CD4-positive, CD25-positive, alpha-beta regulatory T cell (primary cell): ENCODE measurements around the gene CAPZB. TPM values are rescaled to one million over a fixed set of nuclear protein-coding genes. Genes with fewer than 3 reads are reported as not detected.

Experiments
- ATAC-seq, 2 donors: fragments of 150-1000 bp; cut with Tn5 transposase; one replicate each; pipeline ENCODE4 v1.10.0; 2021; ENCODE audit warnings: low read depth in 2 of 2, moderate number of reproducible peaks in 2 of 2, moderate library complexity in 1 of 2
- DNase-seq, 3 donors: peaks; one replicate each; pipeline versions ENCODE4 v3.0.0 to v3.0.0-alpha.2; 2012 to 2022; ENCODE audit warnings: mixed read lengths in 1 of 3
- H3K27ac ChIP-seq: one replicate; pipeline ENCODE4 v1.7.0; 2013; ENCODE audit warnings: mild to moderate bottlenecking, low read length; ENCODE audit not compliant: insufficient read depth, poor library complexity, severe bottlenecking
- H3K27me3 ChIP-seq: one replicate; pipeline ENCODE4 v1.7.0; 2013; ENCODE audit warnings: low read length; ENCODE audit not compliant: control insufficient read depth, insufficient read depth
- H3K36me3 ChIP-seq: one replicate; pipeline ENCODE4 v1.7.0; 2013; ENCODE audit warnings: mild to moderate bottlenecking, low read length, moderate library complexity; ENCODE audit not compliant: control insufficient read depth, insufficient read depth
- H3K4me1 ChIP-seq: 2 replicates; pipeline ENCODE4 v1.7.0; 2013; ENCODE audit warnings: mild to moderate bottlenecking, low read length; ENCODE audit not compliant: insufficient read depth, control insufficient read depth, poor library complexity, severe bottlenecking
- H3K4me3 ChIP-seq: one replicate; pipeline ENCODE4 v1.7.0; 2013; ENCODE audit warnings: low read depth, mild to moderate bottlenecking, low read length, moderate library complexity
- H3K9me3 ChIP-seq, 2 experiments: 1 replicate in 1 of 2; 2 replicates in 1 of 2; pipeline ENCODE4 v1.7.0; 2013; ENCODE audit warnings: low read length in 2 of 2, mild to moderate bottlenecking in 1 of 2, moderate library complexity in 1 of 2; ENCODE audit not compliant: control insufficient read depth in 2 of 2
- H3K27ac Mint-ChIP-seq, 3 donors: one replicate each; pipeline ENCODE4 v1.8.0; 2020 to 2022; ENCODE audit warnings: mild to moderate bottlenecking in 3 of 3, mixed read lengths in 3 of 3, moderate library complexity in 2 of 3
- H3K27me3 Mint-ChIP-seq: one replicate; pipeline ENCODE4 v1.8.0; 2022; ENCODE audit warnings: mild to moderate bottlenecking, mixed read lengths
- H3K36me3 Mint-ChIP-seq: one replicate; pipeline ENCODE4 v1.8.0; 2020; ENCODE audit warnings: mixed read lengths
- H3K4me1 Mint-ChIP-seq, 4 donors: one replicate each; pipeline ENCODE4 v1.8.0; 2020 to 2022; ENCODE audit warnings: mixed read lengths in 4 of 4, mild to moderate bottlenecking in 1 of 4
- H3K4me3 Mint-ChIP-seq, 4 donors: one replicate each; pipeline ENCODE4 v1.8.0; 2020 to 2022; ENCODE audit warnings: mild to moderate bottlenecking in 4 of 4, mixed read lengths in 4 of 4, moderate library complexity in 3 of 4
- H3K9me3 Mint-ChIP-seq, 7 donors: one replicate each; pipeline ENCODE4 v1.8.0; 2020 to 2022; ENCODE audit warnings: mixed read lengths in 7 of 7, mild to moderate bottlenecking in 3 of 7, moderate library complexity in 2 of 7
- polyA plus RNA-seq, 4 donors: library from polyadenylated mRNA; unstranded; fragments of 300-500 nt; fragmentation: Illumina TruSeq; gene quantifications; one replicate each; pipeline ENCODE4 v1.2.3, GENCODE V29; 2021
- total RNA-seq: library from RNA; stranded (reverse); gene quantifications from one replicate; pipeline ENCODE4 v1.2.3, GENCODE V29; 2022

The CAPZB gene
- total and polyA plus RNA-seq, 5 donors from 2014 or later: 372 to 588 (median 462) TPM

DNA sequence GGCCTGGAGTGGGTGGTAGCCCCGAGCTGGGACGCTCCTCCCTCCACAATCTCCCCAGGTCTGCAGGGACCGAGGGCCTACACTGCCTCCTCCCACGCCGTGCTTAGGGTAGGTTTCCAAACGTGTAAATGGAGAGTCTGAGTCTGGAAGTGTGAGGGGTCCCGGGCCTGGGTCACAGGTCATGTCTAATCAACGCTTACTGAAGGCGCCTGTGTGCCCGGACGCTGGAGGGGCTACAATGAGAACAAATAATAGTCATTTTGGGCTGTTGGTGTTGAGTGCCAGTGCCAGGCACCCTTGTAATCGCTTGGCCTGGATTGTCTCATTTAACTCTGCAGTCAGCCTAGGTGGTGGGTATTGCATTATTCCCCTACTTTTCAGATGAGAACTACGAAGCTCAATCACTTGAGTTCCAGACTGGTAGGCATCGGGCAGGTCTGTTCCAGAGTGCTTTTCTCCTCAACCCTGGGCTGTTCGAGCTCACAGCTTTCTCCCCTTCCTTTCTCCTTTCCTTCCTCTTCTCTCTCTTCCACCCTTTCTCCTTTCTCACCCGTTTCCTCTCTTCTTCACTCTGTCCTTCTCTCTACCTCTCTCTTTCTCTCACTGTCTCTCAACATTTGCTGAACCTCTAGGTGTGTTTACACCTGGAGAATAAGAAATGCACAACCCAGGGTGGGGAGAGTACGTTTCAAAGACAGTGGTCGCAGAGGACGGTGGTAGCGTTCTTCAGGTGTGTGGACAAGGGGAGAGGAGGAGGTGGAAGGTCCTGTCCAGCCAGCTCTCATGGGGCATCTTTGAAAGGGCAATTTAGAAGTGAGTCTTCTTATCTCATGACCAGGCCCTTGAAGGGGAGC, 172.3 kb downstream of the CAPZB start:
- Histone ChIP-seq H3K27me3 (no peaks in the 10 kb centered on the region), H3K36me3 (peaks cover 6% of the 10 kb centered on the region), H3K27ac (peak overlapping the region; percentile 51), H3K4me3 (peak overlapping the region; percentile 13), H3K9me3 (no peaks in the 10 kb centered on the region), H3K4me1 (peaks cover 26% of the 10 kb centered on the region)
- ATAC-seq (no peak), DNase-seq (peak in 1 of 3 donors; percentile 23)
- Mint-ChIP-seq H3K4me3 (peak overlapping the region; percentile 86 to 99 (median 89)), H3K36me3 (peaks cover 13% of the 10 kb centered on the region), H3K27me3 (no peaks in the 10 kb centered on the region), H3K9me3 (no peaks in the 10 kb centered on the region), H3K4me1 (peaks cover 0 to 50% (median 29%) of the 10 kb centered on the region in 4 donors), H3K27ac (peak overlapping the region; percentile 59 to 82 (median 72))

DNA sequence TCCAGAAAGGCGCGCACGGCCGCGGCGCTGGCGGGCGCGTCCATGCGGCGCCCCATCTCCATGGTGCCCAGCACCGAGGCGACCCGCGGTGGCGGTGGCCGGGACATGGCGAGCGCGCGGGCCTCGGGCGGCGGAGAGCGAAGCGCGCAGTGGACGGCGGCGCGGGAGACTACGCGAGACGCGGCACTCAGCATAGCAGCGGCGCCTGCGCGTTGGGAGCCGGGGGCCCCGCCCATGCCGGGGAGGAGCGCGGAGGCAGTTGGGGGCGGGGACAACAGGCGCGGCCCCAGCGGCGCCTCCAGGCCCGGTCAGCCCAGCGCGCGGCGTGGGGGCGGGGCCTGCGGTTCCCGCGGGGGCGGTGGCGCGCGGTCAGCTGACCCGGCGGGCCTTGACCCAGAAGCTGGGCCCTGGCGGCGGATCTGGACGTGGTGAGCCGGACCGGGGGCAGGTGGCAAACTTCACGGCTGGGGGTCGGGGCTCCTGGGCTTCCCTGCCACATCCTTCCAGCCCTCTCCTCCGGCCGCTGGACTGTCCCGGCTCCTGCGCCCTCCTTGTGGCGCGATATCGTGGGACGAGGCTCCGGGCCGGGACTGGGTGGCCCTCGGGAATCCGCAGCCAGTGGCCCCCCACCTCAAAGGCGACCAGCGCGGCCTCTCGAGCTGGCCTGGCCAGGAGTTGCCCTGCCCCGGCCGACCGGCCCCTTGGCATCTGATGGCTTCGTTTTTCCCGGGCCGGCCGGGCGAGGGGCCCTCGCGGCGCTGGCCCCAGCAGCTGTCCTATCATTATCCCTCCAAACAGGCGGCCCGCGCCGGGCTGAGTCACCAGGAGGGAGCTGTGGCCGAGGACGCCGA, 173.2 kb downstream of the CAPZB start, which contains the start of the genes AKR7A2 and SLC66A1:
TSS of gene AKR7A2 (minus strand) at position 214 of the 851 bp plus-strand sequence. CDS start at position 194, 20 bp downstream.
TSS of gene SLC66A1 (plus strand) at position 396 of the 851 bp plus-strand sequence. CDS start 5,352 bp downstream, outside the sequence.
- DNase-seq (peak; percentile 85 to 90 (median 87)), ATAC-seq (peak; percentile 89 to 95)
- Mint-ChIP-seq H3K9me3 (no peaks in the 10 kb centered on the region), H3K27ac (peak within 1 kb of the TSS; percentile 65 to 96 (median 82)), H3K4me3 (peak within 1 kb of the TSS; percentile 87 to 99 (median 93)), H3K4me1 (peaks cover 0 to 52% (median 29%) of the 10 kb centered on the region in 4 donors), H3K27me3 (no peaks in the 10 kb centered on the region), H3K36me3 (peaks cover 15% of the 10 kb centered on the region)
- Histone ChIP-seq H3K4me1 (peaks cover 26% of the 10 kb centered on the region), H3K4me3 (peak within 1 kb of the TSS; percentile 59), H3K9me3 (no peaks in the 10 kb centered on the region), H3K36me3 (peaks cover 14% of the 10 kb centered on the region), H3K27ac (peak within 1 kb of the TSS; percentile 51), H3K27me3 (no peaks in the 10 kb centered on the region)

DNA sequence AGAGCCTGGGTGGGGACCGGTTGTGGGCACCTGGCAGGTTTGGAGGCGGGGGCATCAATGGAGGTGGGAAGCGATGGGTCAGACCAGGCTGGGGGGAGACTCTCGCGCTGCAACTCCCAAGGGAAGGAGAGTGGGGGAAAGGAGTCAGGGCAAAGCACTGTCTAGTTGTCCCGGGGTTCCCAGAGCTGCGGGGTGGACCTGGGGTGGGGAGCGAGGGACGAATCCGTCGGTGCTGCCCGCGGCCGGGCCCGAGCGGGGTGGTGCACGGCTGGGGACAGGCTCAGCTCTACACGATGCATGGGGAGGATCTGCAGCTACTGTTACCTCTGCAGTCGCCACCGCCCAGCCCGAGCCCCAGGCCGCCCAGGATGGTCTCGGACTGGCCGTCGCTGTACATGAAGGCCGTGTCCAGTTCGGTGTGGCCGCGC, 173.8 kb downstream of the CAPZB start:
- DNase-seq: peak in 2 of 3 donors; percentile 6 to 32
- peak overlapping the region; percentile 78 to 97 (median 86) for H3K4me3 Mint-ChIP-seq
- no peaks in the 10 kb centered on the region for H3K9me3 Mint-ChIP-seq
- H3K27me3 Mint-ChIP-seq: no peaks in the 10 kb centered on the region
- Histone ChIP-seq H3K9me3 (no peaks in the 10 kb centered on the region), H3K4me3 (peak overlapping the region; percentile 59), H3K27ac (peak overlapping the region; percentile 14), H3K4me1 (peaks cover 26% of the 10 kb centered on the region), H3K27me3 (no peaks in the 10 kb centered on the region), H3K36me3 (peaks cover 14% of the 10 kb centered on the region)
- peak overlapping the region; percentile 42 to 96 (median 65) for H3K27ac Mint-ChIP-seq
- H3K4me1 Mint-ChIP-seq: peaks cover 0 to 52% (median 29%) of the 10 kb centered on the region in 4 donors
- peak; percentile 10 to 12 for ATAC-seq
- H3K36me3 Mint-ChIP-seq: peaks cover 15% of the 10 kb centered on the region

DNA sequence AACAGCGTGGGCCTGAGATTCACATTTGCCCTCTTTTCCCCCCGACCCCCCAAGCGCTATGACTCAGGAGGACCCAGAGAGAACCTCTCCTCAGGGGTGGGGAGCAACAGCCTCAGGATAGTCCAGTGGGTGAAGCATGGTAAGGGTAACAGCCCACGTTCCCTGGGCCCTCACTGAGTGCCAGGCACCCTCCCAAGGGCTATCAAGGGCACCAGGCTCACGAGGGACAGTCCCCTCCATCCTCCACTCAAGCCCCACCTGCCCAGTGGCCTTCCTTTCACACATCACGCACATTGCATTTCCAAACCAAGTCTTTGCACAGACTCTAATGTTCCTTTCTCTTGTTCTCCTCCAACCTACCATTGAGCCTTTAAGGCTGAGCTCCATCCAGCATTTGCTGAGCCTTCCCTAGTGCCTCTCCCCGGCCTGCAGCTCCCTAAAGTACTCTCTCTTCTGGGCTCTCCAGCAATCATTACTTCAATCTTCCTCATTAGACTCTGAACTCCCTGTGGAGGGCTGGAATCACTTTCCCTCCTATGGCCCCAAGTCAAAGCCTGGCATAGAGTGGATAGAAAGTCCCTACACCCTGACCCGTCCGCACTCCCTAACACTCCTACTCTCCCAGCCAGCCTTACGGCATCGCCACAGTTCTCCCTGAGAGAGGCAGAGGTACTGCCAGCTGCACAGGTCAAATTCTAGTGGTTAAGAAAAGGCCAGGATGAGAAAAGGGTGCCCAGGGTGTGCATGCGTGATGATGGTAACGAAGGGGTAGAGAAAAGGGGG, 174.4 kb downstream of the CAPZB start:
- no peak overlapping the region for H3K27ac ChIP-seq
- H3K4me1 ChIP-seq: peaks cover 26% of the 10 kb centered on the region
- peak overlapping the region; percentile 78 to 97 (median 86) for H3K4me3 Mint-ChIP-seq
- no peaks in the 10 kb centered on the region for H3K9me3 Mint-ChIP-seq
- no peaks in the 10 kb centered on the region for H3K9me3 ChIP-seq
- H3K4me3 ChIP-seq: peak overlapping the region; percentile 59
- H3K36me3 Mint-ChIP-seq: peaks cover 15% of the 10 kb centered on the region
- ATAC-seq: no peak
- H3K27me3 Mint-ChIP-seq: no peaks in the 10 kb centered on the region
- H3K36me3 ChIP-seq: peaks cover 14% of the 10 kb centered on the region
- DNase-seq: peak in 1 of 3 donors; percentile 28
- peak overlapping the region; percentile 42 to 96 (median 65) for H3K27ac Mint-ChIP-seq
- H3K27me3 ChIP-seq: no peaks in the 10 kb centered on the region
- peaks cover 0 to 48% (median 29%) of the 10 kb centered on the region in 4 donors for H3K4me1 Mint-ChIP-seq

DNA sequence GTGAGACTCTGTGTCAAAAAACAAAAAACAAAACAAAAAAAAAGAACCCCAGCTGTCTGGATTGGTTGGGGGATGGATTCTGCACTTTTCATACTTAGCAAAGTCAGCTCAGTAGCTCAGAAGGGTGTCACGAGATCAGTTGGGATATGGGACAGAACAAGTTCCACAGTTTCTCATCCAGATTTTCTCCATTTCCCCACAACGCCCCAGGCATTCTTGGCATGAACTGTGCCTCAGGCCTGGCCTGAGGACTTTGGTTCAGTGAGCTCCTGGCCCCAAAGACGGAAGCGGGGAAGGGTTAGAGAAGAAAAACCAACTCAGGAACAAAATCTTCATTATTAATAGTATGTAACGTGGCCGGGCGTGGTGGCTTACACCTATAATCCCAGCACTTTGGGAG, 175.3 kb downstream of the CAPZB start:
- H3K36me3 ChIP-seq: peaks cover 22% of the 10 kb centered on the region
- H3K4me3 Mint-ChIP-seq: peak overlapping the region; percentile 59 to 97 (median 82)
- no peak overlapping the region for H3K4me3 ChIP-seq
- no peaks in the 10 kb centered on the region for H3K27me3 ChIP-seq
- no peak for ATAC-seq
- H3K4me1 ChIP-seq: peaks cover 26% of the 10 kb centered on the region
- DNase-seq: no peak
- H3K27ac ChIP-seq: no peak overlapping the region
- peaks cover 0 to 44% (median 26%) of the 10 kb centered on the region in 4 donors for H3K4me1 Mint-ChIP-seq
- H3K9me3 ChIP-seq: no peaks in the 10 kb centered on the region
- no peaks in the 10 kb centered on the region for H3K27me3 Mint-ChIP-seq
- no peak overlapping the region for H3K27ac Mint-ChIP-seq
- peaks cover 21% of the 10 kb centered on the region for H3K36me3 Mint-ChIP-seq
- H3K9me3 Mint-ChIP-seq: no peaks in the 10 kb centered on the region

DNA sequence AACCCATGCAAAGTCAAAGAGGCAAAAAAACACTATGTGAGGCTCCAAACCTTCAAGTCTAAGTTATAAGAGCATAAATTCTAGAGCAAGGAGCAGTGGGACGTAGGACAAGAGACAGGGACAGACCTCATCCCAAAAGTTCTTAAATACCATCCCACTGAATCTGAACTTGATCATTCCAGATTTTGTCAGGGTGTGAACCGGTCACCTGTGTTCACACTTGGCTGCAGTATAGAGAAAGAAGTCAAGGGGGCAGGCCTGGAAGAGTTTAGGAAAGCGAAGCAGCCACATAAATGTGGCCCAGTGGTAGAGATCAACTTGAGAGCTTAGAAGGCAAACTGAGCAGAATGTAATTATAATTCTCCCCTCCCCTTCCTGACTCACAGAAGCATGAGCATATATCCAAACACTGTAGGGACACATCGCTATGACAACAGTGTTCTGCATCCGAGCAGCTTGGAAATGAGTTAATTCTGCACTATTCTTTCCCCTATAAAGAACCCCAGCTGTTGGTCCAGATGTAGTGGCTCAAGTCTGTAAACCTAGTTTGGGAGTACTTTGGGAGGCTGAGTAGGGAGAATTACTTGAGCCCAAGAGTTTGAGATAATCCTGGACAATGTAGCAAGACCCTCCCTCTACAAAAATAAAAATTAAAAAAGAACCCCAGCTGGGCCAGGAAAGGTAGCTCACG, 176.1 kb downstream of the CAPZB start:
- H3K9me3 Mint-ChIP-seq: no peaks in the 10 kb centered on the region
- peaks cover 29% of the 10 kb centered on the region for H3K36me3 Mint-ChIP-seq
- H3K4me3 ChIP-seq: no peak overlapping the region
- H3K27ac Mint-ChIP-seq: no peak overlapping the region
- DNase-seq: no peak
- H3K9me3 ChIP-seq: no peaks in the 10 kb centered on the region
- no peak for ATAC-seq
- peak overlapping the region; percentile 5 to 86 (median 48) for H3K4me3 Mint-ChIP-seq
- H3K27me3 Mint-ChIP-seq: no peaks in the 10 kb centered on the region
- peaks cover 26% of the 10 kb centered on the region for H3K4me1 ChIP-seq
- H3K36me3 ChIP-seq: peaks cover 30% of the 10 kb centered on the region
- no peak overlapping the region for H3K27ac ChIP-seq
- H3K27me3 ChIP-seq: no peaks in the 10 kb centered on the region
- H3K4me1 Mint-ChIP-seq: peaks cover 0 to 44% (median 26%) of the 10 kb centered on the region in 4 donors
